HG02885 (cell line): ENCODE results near the gene ASB6.

Source experiments
- ATAC-seq: cut with Tn5 transposase; IDR thresholded peaks from one replicate; pipeline ENCODE4 v1.9.1; 2021; ENCODE audit warnings: mild to moderate bottlenecking; ENCODE audit not compliant: unreplicated experiment, poor library complexity

ASB6 gene

DNA sequence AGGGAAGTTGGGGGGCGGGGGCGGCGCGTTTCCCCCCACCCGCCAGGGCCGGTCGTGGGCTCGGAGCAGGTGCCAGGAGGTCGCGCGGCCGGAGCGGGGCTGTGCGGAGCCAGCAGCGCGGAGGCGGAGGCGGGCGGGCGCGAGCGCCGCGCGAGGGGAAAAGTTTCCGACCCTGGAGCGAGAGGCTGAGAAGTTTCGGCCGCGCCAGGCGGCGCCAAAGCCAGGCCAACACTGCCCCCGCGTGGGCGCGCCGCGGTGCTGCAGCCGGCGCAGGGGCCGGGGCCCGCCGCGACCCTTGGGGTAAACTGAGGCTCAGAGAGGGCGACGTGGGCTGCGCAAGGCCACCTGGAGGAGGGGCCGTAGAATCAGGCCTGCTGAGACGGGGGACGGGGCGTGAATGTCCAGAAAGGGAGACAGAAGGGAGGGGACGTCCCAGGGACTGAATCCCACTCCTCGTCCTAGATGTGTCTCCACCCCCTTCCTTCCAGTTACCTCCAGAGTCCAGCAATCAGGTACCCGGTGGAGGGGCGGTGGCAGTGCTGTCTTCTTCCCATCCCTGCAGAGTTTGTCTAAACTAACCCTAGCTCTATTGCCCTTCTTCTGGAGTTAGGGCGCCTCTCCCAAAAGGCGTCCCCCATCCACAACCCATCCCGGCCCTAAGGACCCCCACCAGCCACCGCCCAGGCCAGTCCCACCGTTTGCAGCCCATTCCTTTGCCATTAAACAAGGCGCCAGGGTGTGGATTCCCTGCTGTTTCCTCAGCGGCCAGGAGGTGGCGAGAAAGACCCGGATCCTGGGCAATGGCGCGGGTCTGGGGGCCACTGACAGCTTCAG, 31.3 kb downstream of the ASB6 start:
- peak; percentile 57 for ATAC-seq

DNA sequence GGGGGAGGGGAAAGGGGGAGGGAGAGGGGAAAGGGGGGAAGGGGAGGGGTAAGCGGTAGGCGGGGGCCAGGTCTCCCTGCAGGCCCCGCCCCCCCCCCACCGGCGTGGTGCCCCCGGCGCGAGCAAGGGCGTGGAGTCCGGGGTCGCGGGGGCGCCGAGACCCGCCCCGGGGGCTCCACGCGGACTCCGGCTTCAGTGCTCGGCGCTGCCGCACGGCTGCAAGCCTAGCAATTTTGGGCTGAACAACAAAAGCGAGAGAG, 31.8 kb downstream of the ASB6 start:
- no peak for ATAC-seq

DNA sequence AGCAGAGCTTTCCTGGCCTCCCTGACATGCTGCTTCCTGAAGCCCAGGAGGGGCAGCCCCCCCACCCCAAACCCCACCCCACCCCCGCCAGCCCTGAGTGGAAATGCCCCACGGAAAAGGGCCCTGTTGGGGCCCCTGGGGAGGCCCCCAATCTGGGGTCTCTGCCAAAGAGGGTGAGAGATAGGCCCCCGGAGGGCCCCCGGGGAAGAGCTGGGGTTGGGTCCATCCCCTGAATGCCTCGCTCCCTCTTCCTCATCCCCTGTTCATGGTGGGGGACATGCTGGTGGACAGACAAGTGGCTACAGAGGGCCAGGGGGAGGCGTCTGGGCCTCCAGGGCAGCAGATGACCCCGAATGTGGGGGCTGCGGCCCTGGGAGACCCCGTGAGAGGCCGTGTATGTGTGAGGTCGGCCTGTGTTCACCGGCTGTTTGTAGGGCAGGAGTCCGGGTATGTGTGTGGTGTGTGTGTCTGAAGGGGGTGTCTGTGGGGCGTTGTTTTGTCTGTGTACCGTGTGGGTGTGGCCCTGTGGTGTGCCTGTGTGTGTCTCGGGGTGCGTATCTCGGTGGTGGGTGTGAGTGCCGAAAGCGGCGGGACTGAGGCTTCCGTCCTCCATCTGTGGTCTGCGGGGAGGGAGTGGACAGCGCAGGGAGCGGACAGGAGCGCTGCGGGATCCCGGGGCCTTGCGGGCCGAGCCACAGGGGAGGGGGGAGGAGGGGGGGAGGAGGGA, 32.3 kb downstream of the ASB6 start:
- no peak for ATAC-seq

DNA sequence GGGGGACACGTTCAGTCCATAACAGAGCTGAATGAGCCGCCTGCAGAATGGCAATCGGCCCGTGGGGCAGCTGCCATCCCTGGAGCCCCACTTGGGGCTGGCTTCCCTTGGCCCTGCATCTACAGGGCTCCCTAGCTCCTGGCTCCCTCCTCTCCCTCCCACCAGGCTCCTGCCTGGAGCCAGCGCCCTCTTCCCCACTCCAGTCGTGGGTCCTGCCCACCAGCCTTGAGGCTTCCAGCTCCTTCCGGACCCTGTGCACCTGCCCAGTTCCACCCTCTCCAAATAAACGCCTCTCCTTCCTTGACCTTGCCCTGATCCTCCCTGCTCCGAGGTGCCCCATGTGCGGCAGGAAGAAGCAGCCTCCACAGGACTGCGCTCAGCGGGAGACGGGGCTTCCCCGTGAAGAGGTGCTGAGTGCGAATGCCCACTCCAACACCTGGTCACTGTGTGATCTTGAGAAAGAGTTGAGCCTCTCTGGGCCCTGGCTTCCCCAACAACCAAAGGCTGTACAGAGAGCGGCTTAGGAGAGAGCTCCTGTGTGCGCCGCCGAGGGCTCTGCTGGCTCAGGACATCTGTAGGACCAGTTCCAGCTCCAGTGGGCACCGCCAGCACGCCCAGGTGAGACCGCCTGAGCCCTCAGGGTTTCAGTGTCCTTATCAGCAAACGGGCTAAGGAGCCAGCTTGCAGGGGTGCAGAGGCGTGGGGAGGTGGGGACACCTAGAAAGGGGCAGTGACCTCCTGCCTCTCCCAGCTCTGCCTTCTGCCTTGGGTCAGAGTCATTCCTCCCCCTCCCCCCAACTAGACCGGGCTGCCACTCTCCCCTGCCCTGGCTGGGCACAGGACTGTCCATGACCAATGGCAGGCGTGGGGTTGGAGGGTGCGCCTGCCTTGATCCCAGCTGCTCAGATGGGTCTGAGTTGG, 33.1 kb downstream of the ASB6 start:
- ATAC-seq = no peak

DNA sequence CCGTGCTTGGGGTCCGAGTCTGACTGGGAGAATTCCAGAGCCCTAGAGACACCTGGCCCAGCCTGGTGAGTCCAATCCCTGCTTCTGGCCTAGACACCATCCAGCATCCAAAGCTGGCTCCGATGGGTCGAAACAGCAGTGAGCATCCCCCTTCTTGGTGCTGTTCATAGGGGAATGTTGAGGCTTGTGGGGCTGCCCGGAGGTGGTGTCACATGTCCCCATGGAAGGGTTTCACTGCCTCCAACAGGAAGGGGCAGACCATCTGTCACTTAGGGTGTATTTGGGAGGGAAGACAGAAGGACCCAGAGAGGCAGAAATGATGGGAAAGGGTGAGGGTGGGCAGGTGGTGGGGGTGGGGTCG, 34.9 kb downstream of the ASB6 start:
- no peak for ATAC-seq

DNA sequence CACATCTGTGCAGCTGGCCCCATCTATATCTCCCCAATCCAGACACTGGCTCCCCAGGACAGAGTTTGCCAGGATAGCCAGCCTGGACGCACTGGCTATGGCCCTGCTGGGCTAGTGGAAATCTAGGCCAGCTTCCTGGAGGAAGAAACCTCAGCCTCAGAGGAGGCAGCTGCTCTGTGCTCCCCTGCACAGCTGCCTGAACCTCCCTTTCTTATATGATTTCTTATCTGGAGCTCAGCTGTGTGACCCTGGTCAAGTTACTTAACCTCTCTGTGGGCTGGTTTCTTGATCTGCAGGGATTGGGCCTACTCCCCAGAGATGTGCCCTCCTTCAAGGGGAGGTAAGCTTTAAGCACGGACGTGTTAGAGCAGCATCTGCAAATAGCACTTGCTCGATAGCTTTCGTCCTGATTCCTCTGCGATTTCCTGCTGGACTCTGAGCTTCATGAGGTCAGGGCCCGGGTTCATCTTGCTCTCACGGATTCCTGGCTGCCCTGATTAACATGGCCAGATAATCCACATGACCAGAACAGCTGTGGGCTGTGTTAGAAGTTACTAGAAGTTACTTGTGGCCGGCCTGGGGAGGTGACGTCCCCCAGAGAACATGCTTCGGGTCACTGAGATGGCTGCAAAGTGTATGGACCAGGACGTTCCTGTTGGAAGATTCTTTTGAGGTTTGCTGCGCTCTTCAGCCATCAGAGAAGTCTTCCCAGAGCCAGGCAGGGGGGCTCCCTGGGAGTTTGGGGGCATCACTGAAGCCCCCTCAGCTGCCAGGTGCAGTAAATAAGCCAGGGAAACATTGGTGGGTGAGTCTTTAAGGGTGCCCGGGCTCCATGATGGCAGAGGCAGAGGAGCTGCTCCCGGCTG, 35.6 kb downstream of the ASB6 start:
- no peak for ATAC-seq

DNA sequence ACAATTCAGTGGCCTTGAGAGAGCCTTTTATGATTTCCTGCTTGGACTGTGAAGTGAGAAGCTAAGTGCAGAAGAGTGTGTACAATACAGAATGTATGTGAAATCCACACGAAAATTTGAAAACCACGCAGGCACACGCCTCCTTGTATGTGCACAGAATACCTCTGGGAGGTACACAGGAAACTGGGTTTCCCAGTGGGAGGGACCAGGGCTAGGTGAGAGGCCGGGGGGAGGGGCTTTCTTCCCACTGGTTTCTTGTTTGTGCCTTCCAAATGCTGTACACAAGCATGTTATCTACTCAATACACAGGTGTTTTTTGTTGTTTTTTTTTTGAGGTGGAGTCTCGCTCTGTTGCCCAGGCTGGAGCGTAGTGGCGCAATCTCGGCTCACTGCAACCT, 37.2 kb downstream of the ASB6 start:
- ATAC-seq = no peak

DNA sequence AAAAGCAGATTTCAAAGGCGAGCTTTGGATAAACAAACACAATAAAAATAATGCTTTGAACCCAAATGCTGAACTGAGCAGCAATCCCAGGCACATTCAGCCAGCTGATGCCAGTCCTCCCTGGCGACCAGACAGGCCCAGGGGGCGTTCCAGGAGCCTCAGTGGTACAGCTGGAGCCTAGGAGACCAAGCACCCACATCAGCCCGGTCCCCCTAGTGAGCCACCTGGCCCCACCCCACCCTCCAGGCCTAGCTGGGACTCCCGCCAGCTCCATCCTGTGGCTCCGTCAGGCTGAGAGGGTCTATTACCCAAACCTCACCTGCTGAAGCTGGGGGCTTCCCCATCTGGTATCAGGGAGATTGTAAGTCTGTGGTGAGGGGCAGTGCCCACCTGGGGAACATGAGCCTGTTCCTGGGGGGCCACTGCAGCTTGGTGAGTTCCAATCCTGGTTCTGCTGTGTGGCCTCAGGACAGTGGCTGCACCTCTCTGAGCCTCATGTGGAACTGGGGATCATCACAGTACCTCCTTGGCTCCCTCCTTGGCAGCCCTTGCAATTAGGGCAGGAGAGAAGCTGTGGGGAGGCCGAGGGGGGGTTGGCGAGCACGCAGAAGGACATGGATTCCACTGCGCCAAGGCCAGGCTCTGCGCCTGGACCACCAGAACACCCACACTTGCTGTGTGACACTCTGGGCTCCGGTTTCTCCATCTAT, 37.7 kb downstream of the ASB6 start:
- no peak for ATAC-seq

DNA sequence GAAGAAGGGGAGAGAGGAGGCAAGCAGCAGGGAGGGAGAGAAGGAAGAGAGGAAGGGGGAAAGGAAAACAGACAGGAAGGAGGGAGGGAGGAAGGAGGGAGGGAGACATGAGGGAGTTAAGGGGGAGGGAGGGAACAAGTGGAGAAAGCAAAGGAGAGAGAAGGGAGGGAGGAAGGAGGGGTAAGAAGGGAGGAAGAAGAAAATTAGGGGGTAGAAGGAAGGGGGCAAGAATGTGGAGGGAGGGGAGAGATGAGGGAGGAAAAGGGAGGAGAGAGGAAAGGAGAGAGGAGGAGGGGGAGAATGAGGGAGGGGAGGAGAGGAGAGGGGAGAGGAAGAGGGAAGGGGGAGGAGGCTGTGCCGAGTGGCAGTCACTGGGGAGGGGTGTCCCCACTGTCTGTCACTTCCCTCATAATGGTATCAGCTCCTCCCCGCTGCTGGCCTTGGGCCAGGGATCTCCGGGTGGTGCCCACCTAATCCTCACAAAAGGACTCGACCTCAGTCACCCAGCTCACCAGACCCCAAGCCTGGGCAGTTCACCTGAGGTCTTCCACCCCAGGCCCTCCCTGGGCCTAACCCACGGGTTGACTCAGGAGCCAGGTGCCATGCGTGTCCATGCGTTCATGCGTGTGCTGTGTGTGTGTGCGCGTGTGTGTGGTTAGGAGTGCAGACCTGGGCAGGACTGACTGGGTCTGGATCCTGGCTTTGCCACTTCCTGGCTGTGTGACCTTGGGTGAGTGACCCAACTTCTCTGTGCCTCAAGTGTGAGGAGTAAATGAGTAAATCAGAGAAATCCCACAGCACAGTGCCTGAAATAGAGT, 39.1 kb downstream of the ASB6 start:
- ATAC-seq = no peak

DNA sequence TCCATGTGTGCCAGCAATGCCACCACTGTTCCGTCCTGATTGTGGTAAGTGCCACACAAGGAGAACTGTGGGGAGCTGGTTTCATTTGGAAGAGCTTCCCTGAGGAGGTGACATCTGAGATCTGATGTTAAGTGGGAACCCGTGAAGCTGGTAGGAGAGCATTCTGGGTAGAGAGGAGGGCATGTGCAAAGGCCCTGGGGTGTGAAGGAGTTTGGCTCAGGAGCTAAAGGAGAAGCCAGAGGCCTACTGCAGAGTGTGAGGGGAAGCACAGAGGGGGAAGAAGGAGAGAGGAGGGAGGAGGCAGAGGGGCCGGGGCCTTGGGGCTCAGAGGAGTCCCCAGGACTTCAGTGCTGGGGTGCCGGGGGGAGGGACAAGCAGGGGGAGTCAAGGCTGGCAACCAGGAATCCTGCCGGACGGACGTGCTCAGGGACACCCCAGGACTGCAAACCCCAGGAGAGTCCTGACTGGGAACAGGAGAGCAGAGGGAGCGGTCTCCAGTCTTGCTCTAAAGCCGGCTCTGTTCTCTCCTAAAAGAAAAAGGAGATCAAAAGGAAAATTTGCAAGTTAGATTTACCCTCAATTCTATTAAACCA, 40.8 kb downstream of the ASB6 start:
- ATAC-seq = no peak

DNA sequence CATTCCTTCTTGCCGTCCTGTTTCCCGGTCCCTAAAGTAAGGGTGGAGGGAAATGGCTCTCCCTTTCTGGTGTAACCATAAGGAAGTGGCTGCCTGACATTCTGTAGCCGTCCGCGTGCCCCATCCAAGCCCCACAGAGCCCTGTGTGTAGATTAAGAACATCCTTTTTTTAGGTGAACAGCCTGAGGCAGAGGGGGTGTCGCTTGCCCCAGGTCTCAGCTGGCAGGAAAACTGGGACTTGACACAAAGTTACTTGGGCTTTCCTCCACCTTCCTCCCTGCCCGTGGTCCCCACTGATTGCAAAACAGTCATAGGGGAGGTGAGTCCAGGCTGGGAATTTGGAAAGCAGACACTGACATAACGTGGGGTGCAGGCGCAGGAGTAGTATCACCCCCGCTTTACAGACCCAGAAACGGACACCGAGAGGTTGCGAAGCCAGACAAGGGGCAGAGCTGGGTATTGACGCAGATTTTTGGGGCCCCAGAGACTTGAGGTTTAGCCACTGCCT, 43.8 kb downstream of the ASB6 start:
- no peak for ATAC-seq

DNA sequence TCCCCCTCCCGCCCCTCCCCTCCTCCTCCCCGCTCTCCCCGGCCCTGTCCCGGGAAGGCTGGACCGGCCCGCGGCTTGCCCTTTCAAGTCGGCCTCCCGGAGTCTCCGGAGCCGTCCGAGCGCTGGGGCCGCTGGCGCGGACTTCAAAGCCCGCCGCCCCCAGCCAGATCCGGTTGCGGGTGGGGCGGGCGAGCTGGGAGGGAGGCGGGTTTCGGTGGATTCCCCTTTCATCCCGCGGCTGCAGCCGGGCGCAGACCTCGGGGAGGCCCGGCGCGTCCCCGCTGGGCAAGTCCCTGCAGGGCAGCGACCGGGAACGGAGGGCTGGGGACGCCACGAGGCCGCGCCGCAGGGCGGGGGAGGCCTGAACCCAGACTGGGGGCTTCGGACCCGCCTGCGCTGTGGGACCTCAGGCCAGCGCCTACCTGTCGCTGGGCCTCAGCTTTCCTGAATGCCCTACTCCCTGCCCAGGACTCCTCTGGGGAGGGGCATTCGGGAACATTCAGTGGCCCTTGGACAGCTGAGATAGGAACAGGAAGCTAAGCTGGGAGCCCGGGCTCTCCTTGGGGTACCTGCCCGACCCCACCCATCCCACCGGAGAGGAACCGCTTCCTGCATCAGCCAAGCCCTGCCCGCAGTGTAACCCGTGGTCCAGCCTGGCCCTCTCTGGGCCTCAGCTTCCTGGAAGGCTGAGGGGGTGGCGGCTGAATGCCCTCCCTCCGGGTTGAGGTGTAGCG, 44.4 kb downstream of the ASB6 start:
- ATAC-seq = no peak

DNA sequence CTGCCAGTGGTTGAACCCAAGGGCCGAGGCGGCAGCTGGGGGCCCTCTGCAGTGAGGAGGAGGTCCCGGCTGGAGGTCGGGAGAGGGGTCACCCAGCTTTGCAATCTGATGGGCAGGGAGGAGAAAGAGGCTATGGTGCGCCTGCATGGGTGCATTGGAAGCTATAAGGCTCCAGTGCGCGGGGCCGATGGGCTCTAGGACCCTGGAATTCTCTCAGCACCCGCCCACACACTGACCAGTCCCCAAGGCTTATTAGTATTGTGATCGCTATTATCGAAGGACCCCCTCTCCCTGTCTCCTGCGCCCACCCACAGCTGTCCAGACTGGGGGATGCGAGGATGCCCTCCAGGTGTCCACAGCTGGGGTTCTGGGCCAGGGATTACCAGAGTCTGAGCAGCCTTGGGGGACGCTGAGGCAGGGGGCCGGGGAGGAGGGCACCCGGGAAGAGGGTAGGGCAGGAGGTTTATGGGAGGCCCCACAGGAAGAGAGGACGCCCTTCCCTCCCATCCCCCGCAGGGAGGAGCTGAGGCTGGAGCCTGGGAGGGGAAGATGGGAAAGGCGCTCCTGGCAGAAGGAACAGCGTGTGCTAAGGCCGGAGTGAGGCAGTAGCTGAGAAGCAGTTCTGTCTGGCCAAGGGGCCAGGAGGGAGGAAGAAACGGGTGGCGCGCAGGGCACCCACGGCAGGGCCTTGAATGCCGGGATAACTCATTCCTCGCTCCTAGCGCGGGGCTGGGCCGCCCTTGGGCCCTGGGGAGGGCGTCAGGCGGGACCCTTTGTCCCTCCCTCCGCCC, 45.2 kb downstream of the ASB6 start:
- no peak for ATAC-seq

DNA sequence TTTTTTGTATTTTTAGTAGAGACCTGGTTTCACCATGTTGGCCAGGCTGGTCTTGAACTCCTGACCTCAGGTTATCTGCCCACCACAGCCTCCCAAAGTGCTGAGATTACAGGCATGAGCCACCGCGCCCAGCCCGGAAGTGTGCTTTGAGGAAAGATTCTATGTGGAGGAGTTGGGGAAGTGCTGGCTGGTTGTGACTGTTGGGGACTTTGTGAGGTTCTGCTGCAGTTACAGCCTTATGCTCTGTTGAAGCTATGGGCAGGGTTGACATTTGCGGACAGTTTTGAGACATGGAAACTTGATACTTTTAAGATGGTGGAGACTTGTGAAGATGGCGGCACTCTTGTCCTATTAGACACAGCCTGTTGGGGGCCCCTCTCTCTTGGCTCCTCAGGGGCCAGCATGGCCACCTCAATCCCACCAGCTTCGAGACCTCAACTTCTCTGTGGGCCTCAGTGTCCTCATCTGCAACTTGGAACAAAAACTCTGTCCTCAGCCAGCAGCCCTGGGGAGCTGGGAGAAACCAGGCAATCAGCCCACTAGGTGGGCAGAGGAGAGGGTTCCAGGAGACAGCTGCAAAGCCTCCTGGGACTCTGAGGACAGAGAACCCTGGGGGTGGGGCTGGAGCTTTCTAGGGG, 45.9 kb downstream of the ASB6 start:
- ATAC-seq = no peak

DNA sequence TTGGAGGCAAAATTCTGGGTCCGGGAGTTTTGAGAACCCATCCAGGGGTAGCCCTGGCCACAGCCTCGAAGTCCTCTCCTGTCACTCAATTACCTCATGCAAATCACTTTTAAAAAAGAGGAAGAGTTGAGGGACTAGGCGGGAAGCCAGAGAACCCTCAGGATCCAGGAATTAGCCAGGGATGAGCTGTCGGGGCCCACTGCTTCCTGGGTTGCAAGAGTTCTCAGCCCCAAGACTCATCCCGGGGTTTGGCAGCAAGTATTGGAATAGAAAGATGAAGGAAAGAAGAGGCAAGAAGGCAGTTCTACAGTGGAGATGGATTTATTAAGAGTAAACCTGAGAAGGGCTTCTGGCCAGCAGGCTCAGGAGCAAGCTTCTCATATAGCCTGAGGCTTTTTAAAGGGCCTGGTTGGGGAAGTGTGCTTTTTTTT, 46.6 kb downstream of the ASB6 start:
- no peak for ATAC-seq

DNA sequence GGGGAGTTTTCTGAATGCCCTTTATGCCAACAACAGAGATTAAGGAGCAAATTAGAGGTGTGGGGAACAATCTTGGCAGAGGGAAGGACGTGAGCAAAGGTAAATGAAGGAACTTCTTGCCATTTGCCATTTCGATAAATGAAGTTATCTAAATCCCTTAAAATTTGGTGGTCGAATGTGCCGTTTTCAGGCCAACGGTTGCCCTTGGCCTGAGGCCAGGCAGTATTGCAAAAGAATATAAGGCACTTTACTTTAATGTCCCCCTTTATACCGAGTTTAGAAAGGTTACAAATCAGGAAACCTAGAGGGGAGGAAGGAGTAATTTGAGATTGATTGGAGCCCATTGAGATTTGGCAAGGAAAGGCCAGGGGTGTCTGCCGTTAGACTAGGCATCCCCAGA, 47.3 kb downstream of the ASB6 start:
- no peak for ATAC-seq
